HG03196 (cell line): Measurements from ENCODE around the gene LRRTM4.

ENCODE experiments used
- ATAC-seq: cut with Tn5 transposase; IDR thresholded peaks from one replicate; pipeline ENCODE4 v1.9.1; 2021; ENCODE audit not compliant: unreplicated experiment

Gene LRRTM4

GRCh38 chr2:76928026-76928425 is 594.1 kb downstream of the LRRTM4 start:
- ATAC-seq, result no peak

GRCh38 chr2:76921006-76921405 is 601.2 kb downstream of the LRRTM4 start:
- no peak for ATAC-seq

GRCh38 chr2:76895469-76895868 is 626.7 kb downstream of the LRRTM4 start:
- no peak for ATAC-seq

- ATAC-seq, result no peak
Observed at GRCh38 chr2:76870581-76870980, 651.6 kb downstream of the LRRTM4 start.

GRCh38 chr2:76870011-76870410 is 652.2 kb downstream of the LRRTM4 start:
- no peak for ATAC-seq

GRCh38 chr2:76867854-76868253 is 654.3 kb downstream of the LRRTM4 start:
- ATAC-seq, result no peak

- ATAC-seq, result no peak
Observed at GRCh38 chr2:76866464-76866863, 655.7 kb downstream of the LRRTM4 start.

GRCh38 chr2:76862901-76863300 is 659.3 kb downstream of the LRRTM4 start:
- ATAC-seq, result no peak

- no peak for ATAC-seq
Observed at GRCh38 chr2:76861708-76862107, 660.5 kb downstream of the LRRTM4 start.

GRCh38 chr2:76851000-76851399 is 671.2 kb downstream of the LRRTM4 start:
- no peak for ATAC-seq

- no peak for ATAC-seq
Observed at GRCh38 chr2:76849086-76849485, 673.1 kb downstream of the LRRTM4 start.

GRCh38 chr2:76839826-76840225 is 682.4 kb downstream of the LRRTM4 start:
- no peak for ATAC-seq

GRCh38 chr2:76829374-76830234 is 692.6 kb downstream of the LRRTM4 start:
- ATAC-seq, result no peak

GRCh38 chr2:76826691-76827090 is 695.5 kb downstream of the LRRTM4 start:
- no peak for ATAC-seq

GRCh38 chr2:76825140-76825970 is 696.8 kb downstream of the LRRTM4 start:
- ATAC-seq, result no peak

- ATAC-seq, result no peak
Observed at GRCh38 chr2:76821731-76822130, 700.4 kb downstream of the LRRTM4 start.

- no peak for ATAC-seq
Observed at GRCh38 chr2:76813084-76813483, 709.1 kb downstream of the LRRTM4 start.

GRCh38 chr2:76812156-76812555 is 710.0 kb downstream of the LRRTM4 start:
- ATAC-seq, result no peak

- no peak for ATAC-seq
Observed at GRCh38 chr2:76809136-76809535, 713.0 kb downstream of the LRRTM4 start.

- no peak for ATAC-seq
Observed at GRCh38 chr2:76808732-76809131, 713.4 kb downstream of the LRRTM4 start.

GRCh38 chr2:76793647-76794334 is 728.4 kb downstream of the LRRTM4 start:
- ATAC-seq, result no peak
